Measurements from ENCODE around the gene CREG2. TPM values are rescaled to one million over a fixed set of nuclear protein-coding genes. Genes with fewer than 3 reads are reported as not detected.

The CREG2 gene
- total and polyA plus RNA-seq, 2 experiments from 2014 or later, result 1.7 to 2.6 TPM

GRCh38 chr2:101426822-101427221 is 39.5 kb upstream of the CREG2 start:
- H4K20me1 ChIP-seq (replicated peaks; ENCODE audit: insufficient read depth), result no peaks in the 10 kb centered on the region
- no peaks in the 10 kb centered on the region for H3K27me3 ChIP-seq (ENCODE audit: insufficient read depth)
- H3K4me2 ChIP-seq, result no peak overlapping the region
- H3K36me3 ChIP-seq (ENCODE audit: insufficient read depth), result no peaks in the 10 kb centered on the region; the same call in 1 of the 2 replicates
- H3K4me3 ChIP-seq, result no peak overlapping the region
- Mint-ChIP-seq H3K36me3 (ENCODE audit: low read depth) (no peaks in the 10 kb centered on the region), H3K27me3 (ENCODE audit: insufficient read depth, low read depth, poor library complexity) (peaks cover 4% of the 10 kb centered on the region), H3K4me1 (no peaks in the 10 kb centered on the region), H3K9me3 (no peaks in the 10 kb centered on the region), H3K4me3 (no peak overlapping the region), H3K27ac (no peak overlapping the region)
- ATAC-seq (no peak), DNase-seq (ENCODE audit: low spot score) (no peak)
- no peaks in the 10 kb centered on the region for H3K4me1 ChIP-seq (ENCODE audit: insufficient read depth)
- H3K27ac ChIP-seq (ENCODE audit: low read depth), result no peak overlapping the region
- TF ChIP-seq STAT1 (IDR thresholded peaks at IDR 0.05; ENCODE audit: unreplicated experiment) (no peak), CTCF (conservative IDR thresholded peaks at IDR 0.05; ENCODE audit: low read depth in 2 of 2) (no peak), POLR2AphosphoS5 (IDR thresholded peaks at IDR 0.05; ENCODE audit: low read depth) (no peak), ZNF331 (CRISPR knock-in tag; IDR thresholded peaks at IDR 0.05; ENCODE audit: low read depth) (no peak), JUNB (IDR thresholded peaks at IDR 0.05; ENCODE audit: unreplicated experiment) (no peak), ETS1 (IDR thresholded peaks at IDR 0.05) (no peak), ZNF114 (CRISPR knock-in tag; IDR thresholded peaks at IDR 0.05) (no peak), ZNF462 (CRISPR knock-in tag; IDR thresholded peaks at IDR 0.05) (no peak), CREB1 (CRISPR knock-in tag; IDR thresholded peaks at IDR 0.05; ENCODE audit: low read depth) (no peak), EZH2 (IDR thresholded peaks at IDR 0.05; ENCODE audit: low read depth, unreplicated experiment) (no peak), NANOG (IDR thresholded peaks at IDR 0.05; ENCODE audit: borderline replicate concordance) (no peak), EZH2phosphoT487 (IDR thresholded peaks at IDR 0.05; ENCODE audit: unreplicated experiment) (no peak), REST (IDR thresholded peaks at IDR 0.05; ENCODE audit: unreplicated experiment) (no peak)
- H3K9me2 ChIP-seq (ENCODE audit: insufficient read depth), result 0 out of 2 replicates have a peak, but pooled peaks cover 4% of the 10 kb centered on the region
- H3F3A ChIP-seq (replicated peaks; ENCODE audit: low read depth), result no peaks in the 10 kb centered on the region
- no peak overlapping the region for H2AFZ ChIP-seq
- no peaks in the 10 kb centered on the region for H3K79me2 ChIP-seq (replicated peaks; ENCODE audit: insufficient read depth)

Data from GM23338 (cell line).